ENCODE data around the gene KRTAP13-2. TPM values are rescaled to one million over a fixed set of nuclear protein-coding genes. Genes with fewer than 3 reads are reported as not detected.

Gene KRTAP13-2
- total RNA-seq, 1 experiment from 2014 or later, result not detected

GRCh38 chr21:30332681-30333080 lies 39.4 kb downstream of the KRTAP13-2 start:
- H3K9ac ChIP-seq (ENCODE audit: extremely low read depth, insufficient read length, low read length), result no peak overlapping the region
- Mint-ChIP-seq H3K27me3 (ENCODE audit: low read depth) (no peaks in the 10 kb centered on the region), H3K36me3 (ENCODE audit: insufficient read depth in 1 of 3, low read depth in 3 of 3) (no peaks in the 10 kb centered on the region), H3K4me1 (peaks cover 5 to 6% of the 10 kb centered on the region in 2 experiments; a peak in 3 of 4 replicates), H3K4me3 (no peak overlapping the region), H3K27ac (no peak overlapping the region), H3K9me3 (no peaks in the 10 kb centered on the region)
- H3K4me2 ChIP-seq (ENCODE audit: insufficient read depth, insufficient read length, low read length), result no peak overlapping the region
- H4K8ac ChIP-seq (replicated peaks; ENCODE audit: insufficient read length, low read depth, low read length), result no peak overlapping the region
- H3K27ac ChIP-seq (ENCODE audit: insufficient read length, low read depth, low read length), result no peak overlapping the region
- no peak overlapping the region for H2BK15ac ChIP-seq (ENCODE audit: low read depth, low read length)
- H2BK12ac ChIP-seq (ENCODE audit: insufficient read length, low read depth, low read length), result no peak overlapping the region
- no peak overlapping the region for H2AFZ ChIP-seq (ENCODE audit: low read length)
- H3K4ac ChIP-seq (ENCODE audit: low read depth, low read length), result no peak overlapping the region
- H3K79me2 ChIP-seq (ENCODE audit: insufficient read depth, low read length), result no peaks in the 10 kb centered on the region
- H3K56ac ChIP-seq (ENCODE audit: insufficient read length, low read depth, low read length), result no peak overlapping the region
- TF ChIP-seq CTCF (conservative IDR thresholded peaks at IDR 0.05), result no peak
- H2BK5ac ChIP-seq (ENCODE audit: insufficient read length, low read length), result no peak overlapping the region
- H2AK5ac ChIP-seq (ENCODE audit: insufficient read length, low read length), result no peak overlapping the region
- no peak overlapping the region for H2BK20ac ChIP-seq (ENCODE audit: low read depth, low read length, poor library complexity, severe bottlenecking)
- H3K4me1 ChIP-seq (ENCODE audit: insufficient read depth, low read length), result no peaks in the 10 kb centered on the region
- no peaks in the 10 kb centered on the region; the same call in 1 of the 2 replicates for H3K27me3 ChIP-seq (ENCODE audit: insufficient read depth, low read length)
- H3K23me2 ChIP-seq (ENCODE audit: insufficient read length, low read depth, low read length, poor library complexity, severe bottlenecking), result no peaks in the 10 kb centered on the region
- H3K18ac ChIP-seq (ENCODE audit: insufficient read length, low read depth, low read length), result no peak overlapping the region
- H4K20me1 ChIP-seq (ENCODE audit: control insufficient read depth, insufficient read depth, insufficient read length), result no peaks in the 10 kb centered on the region
- no peaks in the 10 kb centered on the region for H3K9me3 ChIP-seq (ENCODE audit: control insufficient read depth, low read depth, low read length)
- H2BK120ac ChIP-seq (ENCODE audit: low read depth, low read length, poor library complexity, severe bottlenecking), result no peak overlapping the region
- no peaks in the 10 kb centered on the region for H3K79me1 ChIP-seq (ENCODE audit: insufficient read depth, low read depth, low read length, poor library complexity, severe bottlenecking)
- no peak overlapping the region for H4K5ac ChIP-seq (ENCODE audit: insufficient read length, low read depth, low read length)
- no peak for DNase-seq
- no CpG with 5 or more reads among the region's 2 CpGs for WGBS (ENCODE audit: extremely low coverage, insufficient read length, low lambda C conversion rate)
- no peak overlapping the region for H4K91ac ChIP-seq (ENCODE audit: insufficient read length, low read depth, low read length)
- H3T11ph ChIP-seq (ENCODE audit: low read length), result no peak overlapping the region
- no peak overlapping the region for H3K23ac ChIP-seq (ENCODE audit: insufficient read length, low read depth, low read length)
- H3K14ac ChIP-seq (ENCODE audit: insufficient read depth, low read length), result no peak overlapping the region
